Measurements from ENCODE around the gene NKD1.

GRCh38 chr16:50634090-50634489 is 85.9 kb downstream of the NKD1 start:
- TF ChIP-seq POLR2AphosphoS5 (IDR thresholded peaks at IDR 0.05) (no peak), CTCF (IDR thresholded peaks at IDR 0.05) (no peak)
